MM.1S (cell line): ENCODE results near the gene ARF6.
"Not testable (repeated sequence)": the region's sequence is repeated elsewhere in the genome, so short reads cannot be mapped to it uniquely, and the experiment has no call there.

Source experiments
- CTCF ChIP-seq: fragments of 300-600 bp; sonication (generic); IDR thresholded peaks from 2 replicates; pipeline ENCODE4 v1.5.1; 2016; ENCODE audit warnings: antibody characterized with exemption, low read length, mixed read lengths
- EZH2 ChIP-seq: fragments of 300-600 bp; sonication (generic); optimal IDR thresholded peaks from 2 replicates; pipeline ENCODE3; 2017; ENCODE audit warnings: low read depth, mild to moderate bottlenecking, antibody characterized with exemption, low read length, mixed read lengths
- EZH2phosphoT487 ChIP-seq: fragments of 300-600 bp; sonication (generic); IDR thresholded peaks from 2 replicates; pipeline ENCODE4 v1.6.1; 2018; ENCODE audit warnings: antibody characterized with exemption, low read length

GRCh38 chr14:49939215-49939614, 46.3 kb downstream of the ARF6 start:
- TF ChIP-seq EZH2, CTCF, EZH2phosphoT487: not testable (repeated sequence)
